Raji (cell line): Measurements from ENCODE around the gene NRG3.

Experiments
- POLR2A ChIP-seq: IDR thresholded peaks from 2 replicates; pipeline ENCODE4 v1.6.1; 2011; ENCODE audit warnings: low read depth, low read length, control low read depth; ENCODE audit not compliant: insufficient read depth

The NRG3 gene

DNA sequence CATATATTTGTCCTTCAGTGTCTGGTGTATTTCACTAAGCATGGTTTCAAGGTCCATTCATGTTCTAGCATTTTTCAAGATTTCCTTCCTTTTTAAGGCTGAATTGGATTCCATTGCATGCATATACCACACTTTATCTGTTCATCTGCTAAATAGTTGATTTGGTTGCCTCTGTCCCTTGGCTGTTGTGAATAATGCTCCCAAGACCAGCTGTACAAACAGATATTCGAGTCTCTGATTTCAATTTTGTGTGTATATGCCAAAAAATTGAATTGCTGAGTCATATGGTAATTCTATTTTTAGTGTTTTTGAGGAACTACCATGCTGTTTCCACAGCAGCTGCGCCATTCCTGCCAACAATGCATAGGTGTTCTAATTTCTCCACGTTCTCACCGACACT, 216.4 kb downstream of the NRG3 start:
- no peak for TF ChIP-seq POLR2A

DNA sequence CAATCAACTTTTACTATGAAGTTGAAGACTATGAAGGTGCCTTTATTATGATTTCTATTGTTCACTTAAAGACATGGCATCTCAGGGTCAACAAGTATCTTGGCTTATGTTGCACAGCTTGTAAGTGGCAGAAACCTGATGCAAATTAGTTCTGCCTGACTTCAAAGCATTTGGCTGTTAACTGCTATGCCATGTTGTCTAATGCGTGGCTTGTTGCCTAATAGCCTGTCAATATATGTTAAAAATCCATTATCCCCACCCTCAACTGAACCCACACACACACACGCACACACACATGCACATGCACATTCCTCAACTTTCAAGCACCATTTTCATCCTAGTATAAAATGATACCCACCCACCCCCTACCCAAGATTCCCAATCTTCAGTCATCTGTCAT, 217.1 kb downstream of the NRG3 start:
- no peak for TF ChIP-seq POLR2A

DNA sequence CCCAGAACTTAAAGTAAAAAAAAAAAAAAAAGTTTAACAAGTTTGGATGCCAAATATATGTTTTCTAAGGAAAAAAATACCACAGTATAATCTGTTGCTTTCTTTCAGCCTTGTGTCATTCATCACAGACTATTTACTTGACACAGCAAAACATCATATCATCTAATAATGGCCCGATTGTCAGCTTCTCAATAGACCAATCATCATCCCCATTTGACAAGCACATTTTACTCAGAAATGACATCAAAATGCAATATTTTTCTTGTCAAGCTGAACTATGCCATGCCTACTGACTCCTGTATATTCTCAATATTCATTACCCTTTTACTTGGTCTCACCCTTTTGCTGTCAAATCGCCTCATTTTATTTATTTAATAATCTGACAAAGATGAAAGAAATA, 249.7 kb downstream of the NRG3 start:
- TF ChIP-seq POLR2A, result no peak

DNA sequence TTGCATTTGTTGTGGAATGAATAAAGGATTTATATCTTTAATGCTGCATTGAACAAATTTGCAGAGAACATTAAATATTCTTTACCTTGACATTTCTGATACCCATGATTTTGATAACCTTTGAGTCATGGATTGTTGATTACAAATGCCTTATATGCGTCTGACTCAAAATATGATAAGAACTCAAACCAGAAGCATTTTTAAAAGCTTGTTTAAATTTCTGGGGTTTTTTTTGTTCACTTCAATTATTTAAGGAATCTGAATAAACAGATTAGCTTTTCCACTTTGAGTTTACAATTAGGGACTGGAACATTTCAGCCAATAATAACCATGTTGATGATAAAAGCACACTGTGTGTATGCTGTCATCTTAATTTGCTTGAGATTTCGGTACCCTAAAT, 253.5 kb downstream of the NRG3 start:
- TF ChIP-seq POLR2A, result no peak

DNA sequence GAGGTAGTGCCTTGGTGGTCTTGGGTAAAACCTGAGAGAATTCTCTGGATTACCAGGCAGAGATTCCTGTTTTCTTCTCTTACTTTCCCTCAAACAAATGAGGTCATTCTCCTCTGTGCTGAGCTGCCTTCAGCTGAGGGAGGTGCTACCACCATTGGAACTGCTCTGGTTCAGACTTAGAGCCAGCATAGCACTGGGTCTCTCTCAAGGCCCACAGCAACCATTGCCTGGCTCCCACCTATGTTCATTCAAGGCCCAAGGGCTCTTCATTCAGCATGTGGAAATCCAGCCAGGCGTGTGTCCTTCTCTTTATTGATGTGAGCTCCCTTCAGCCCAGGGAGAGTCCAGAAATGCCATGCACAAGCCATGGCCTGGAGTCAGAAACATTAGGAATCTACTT, 261.1 kb downstream of the NRG3 start:
- no peak for TF ChIP-seq POLR2A

DNA sequence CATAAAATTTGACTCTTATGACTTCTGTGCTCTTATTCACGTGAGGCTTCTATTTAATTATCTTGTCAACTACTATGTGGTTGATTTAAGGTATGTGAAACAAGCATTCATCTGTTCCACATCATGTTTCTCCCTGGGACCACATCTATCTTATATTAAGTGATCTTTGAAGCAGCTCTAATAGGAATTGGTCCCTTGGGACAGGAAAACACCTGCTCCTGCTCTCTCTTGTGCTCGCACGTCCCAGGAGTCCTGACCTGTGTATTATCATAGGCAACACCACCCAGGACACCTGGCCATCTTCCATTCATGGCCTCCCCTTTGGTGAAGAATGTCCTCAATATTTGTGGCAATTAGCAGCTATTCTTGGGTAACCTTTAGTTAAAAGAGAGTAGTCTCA, 269.2 kb downstream of the NRG3 start:
- no peak for TF ChIP-seq POLR2A

DNA sequence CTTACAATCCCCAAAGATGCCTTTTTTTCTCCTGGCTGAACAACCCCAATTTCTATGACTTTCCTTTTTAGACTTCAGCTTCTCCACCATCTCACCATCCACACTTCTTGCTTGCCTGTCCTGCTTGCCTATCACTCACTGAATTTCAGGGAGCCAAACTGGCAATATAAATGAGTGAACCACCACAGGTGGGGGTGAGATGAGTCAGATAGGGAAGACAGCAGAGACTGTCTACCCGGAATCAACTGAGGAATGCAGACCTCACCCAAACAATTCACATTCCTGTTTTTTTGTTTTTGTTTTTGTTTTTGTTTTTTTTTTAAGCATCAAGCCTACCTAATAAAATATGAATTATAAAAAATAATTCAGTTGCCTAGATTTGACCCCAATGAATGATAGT, 273.8 kb downstream of the NRG3 start:
- no peak for TF ChIP-seq POLR2A

DNA sequence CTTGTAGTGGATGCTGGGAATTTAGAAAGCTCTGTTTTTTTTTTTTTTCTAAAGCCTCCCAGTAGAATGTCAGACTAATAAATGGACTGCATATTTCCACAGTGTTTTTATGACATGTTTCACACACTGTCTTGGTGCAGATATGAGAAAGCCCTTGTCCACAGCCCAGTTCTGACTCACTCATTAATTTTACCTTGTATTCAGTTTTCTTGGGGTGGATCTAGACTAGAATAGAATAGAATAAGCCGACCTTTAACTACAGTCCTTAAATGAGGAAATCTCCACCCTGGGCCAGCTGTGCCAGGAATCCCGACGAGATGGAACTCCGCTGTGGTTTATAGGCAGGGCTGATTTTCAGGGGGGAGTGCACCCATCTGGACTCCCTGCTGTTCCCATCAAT, 274.7 kb downstream of the NRG3 start:
- no peak for TF ChIP-seq POLR2A

DNA sequence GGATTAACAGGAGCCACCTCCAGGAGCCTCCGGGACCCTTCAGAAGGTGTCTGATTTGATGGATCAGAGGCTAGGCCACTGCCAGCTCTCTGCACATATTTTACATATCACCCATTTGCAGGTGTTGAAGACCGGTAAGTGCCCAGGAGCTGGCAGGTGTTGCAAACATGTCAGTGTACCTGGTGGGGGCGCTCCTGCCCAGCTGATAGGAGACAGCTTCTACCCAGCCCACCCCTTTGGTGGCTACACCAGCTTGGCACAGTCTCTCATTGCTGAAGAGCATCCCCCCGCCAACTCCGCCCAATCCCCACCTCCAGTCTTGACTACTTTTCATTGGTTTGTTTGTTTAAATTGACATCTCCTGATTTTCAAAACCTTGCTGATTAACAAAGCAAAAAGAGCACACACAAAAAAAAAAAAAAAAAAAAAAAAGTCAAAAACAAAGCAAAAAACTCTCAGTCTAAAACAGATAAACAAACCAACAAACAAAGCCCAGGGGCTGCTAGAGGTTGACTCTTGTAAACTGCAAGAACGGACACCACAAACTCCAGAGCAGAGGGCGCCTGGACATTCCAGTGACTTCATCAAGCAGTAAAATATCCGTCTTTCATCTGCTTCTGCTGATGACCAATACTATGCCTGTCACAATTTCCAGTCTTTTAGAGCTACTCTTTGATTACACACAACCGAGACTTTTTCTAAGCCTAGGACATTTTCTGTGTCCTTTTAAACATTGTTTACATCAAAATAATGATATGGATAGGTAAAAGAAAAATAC, 275.3 kb downstream of the NRG3 start:
- TF ChIP-seq POLR2A, result no peak

DNA sequence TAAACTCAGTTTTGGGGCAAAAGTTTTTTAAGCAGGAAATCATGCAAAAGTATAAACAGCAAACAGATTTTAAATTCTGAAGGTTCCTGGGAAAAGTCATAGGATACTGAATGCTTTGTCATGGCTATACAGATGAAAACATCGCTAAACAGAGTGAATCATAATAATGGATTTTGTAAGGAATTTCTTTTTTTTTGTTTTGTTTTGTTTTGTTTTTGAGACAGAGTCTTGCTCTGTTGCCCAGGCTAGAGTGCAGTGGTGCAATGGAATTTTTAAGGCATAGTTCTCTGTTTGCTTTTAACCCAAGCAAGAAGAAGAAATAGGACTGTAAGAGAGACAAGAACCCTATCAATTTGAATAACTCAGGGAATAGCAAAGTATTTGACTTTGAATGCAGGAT, 285.3 kb downstream of the NRG3 start:
- no peak for TF ChIP-seq POLR2A

DNA sequence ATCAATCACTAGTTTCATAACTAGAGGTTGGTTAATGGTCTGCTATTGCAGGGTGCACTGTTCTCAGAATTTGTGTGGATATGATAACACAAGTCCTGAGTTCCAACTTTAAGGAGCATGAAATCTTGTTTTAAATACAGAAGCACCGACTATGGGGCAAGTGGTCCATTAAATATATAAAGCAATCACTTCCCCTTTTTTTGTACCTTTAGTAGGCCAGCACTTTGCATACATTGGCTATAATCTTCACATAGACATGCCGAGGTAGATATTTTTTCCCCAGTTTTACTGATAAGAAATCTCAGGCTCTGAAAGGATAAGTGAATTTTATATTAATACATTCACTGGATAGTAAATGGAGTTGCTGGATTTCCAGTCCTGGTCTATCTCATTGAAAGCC, 286.3 kb downstream of the NRG3 start:
- TF ChIP-seq POLR2A, result no peak

DNA sequence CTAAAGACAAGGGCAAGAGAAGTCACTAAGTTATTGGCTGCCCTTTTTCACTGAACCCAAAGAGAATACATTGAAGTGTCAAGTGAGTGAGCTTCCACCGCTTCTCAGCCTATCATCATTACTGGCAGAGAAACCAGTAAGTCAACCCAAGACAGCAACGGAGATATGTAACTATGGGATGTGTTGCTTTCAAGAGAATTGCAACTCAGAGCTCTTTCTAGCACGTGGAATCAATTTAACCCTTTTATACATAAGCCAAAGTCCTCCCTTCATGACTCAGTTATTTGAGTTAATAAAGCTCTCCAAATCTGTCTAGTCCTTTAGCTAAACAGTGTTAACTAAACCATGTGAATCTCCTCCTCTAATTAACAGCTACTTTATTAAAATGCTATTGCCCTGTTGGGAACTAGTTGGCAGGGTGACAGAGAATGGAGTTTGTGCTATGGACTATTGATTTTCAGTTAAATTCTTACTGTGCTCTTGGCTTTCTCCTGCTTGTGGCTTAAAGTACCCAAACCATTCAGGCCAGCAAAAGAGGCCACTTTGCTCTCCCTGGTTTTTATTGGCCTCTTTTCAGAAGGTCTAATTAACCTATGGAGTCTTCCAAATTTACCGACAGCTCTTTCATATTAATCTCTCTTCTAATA, 287.7 kb downstream of the NRG3 start:
- TF ChIP-seq POLR2A, result no peak

DNA sequence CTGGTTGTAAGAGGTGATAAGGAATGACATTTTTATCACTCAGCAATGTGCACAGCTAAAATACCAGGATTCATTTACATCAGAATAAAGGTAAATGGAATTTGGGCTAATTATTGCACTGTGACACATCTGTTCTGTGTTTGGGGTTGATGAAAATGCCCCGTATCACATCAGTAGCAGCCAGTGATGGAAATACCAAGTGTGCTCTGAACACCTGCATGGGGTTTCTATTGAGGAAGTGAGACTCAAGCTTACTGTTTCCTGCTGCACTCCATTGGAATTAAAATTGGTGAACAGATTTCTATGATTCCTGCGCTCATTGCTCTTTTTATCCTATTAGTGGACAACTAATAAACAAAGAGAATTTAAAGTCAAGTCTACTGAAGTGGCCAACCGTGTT, 296.9 kb downstream of the NRG3 start:
- TF ChIP-seq POLR2A, result no peak

DNA sequence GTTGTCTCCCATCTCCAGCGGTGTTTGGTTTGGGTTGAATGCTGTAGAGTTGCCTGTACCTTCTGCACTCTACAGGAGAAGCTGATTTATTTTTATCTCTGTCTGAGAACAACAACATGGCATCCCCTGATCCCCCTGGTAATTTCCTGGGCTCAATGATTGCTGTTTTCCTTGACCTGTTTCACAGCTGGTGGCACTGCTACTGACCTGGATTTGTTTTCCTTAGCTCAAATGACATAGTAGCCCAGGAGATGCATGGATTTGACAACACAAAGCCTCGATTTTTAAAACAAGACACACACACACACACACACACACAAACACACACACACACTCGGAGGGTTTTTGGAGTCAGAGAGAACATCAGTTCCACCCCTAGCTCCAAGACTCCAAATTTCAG, 301.6 kb downstream of the NRG3 start:
- TF ChIP-seq POLR2A, result no peak

DNA sequence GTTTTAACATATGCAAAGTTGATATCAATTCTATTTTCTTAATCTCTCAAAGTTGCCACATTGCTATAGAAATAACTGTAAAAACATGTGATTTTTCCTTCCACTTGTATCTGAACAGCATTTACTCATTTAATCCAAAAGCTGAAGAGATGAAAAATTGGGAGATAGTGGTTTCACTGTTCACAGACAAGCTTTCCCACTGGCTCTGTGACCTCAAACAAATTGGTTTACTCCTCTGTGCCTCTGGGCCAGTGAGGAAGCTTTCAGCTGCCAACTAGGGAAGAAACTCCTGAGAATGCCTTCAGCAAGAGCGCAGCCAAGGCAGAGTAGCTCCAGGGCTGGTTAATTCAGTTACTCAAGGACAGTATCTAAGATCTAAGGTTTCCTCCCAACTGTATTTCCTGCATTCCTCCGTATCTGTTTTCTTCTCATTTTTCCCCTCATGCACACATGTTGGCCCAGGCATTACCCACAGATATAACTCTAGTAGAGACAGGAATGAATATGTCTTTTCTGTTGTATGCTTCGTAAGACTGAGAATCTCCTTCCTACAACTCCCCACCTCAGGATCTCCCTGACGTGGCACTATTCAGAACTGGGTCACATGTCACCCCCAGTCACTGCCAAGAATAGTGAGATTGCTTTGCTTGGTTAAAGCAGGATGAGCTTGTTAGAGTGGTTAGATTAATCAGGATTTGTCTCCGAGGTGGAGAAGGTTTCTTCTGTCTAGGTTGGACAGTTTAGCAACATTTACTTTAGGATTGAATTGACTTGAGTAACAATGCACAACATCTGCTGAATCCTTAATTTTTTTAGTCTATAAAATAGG, 315.7 kb downstream of the NRG3 start:
- TF ChIP-seq POLR2A, result no peak

DNA sequence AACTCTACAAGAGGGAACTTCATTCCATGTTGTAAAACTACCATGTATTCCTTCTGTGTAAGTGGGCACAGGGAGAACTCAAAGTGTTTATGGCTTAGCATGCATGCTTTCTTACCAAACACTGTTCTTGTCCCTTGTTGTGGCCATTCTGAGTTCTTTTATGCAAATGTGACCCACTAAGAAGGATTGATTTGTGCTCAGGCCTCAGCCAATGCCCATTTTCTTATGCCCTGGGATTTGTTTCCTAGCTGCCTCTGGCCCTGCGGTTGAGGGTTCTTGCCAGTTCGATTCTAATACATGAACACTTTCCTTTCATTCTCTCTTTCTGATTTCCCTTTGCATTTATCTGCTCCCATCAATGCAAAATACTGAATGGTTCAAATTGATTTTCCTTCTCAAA, 316.7 kb downstream of the NRG3 start:
- no peak for TF ChIP-seq POLR2A
